OCI-LY1 (cell line): ENCODE results near the gene EVA1C.

Experiments
- CTCF ChIP-seq: fragments of 200-600 bp; sonication (generic), shearing (Covaris generic); IDR thresholded peaks from 2 replicates; pipeline ENCODE4 v1.5.1; 2017; ENCODE audit warnings: mild to moderate bottlenecking, antibody characterized with exemption, low read length, moderate library complexity, mixed read lengths
- EZH2 ChIP-seq: fragments of 200-600 bp; sonication (generic), shearing (Covaris generic); IDR thresholded peaks from 2 replicates; pipeline ENCODE4 v1.8.0; 2017; ENCODE audit warnings: borderline replicate concordance, mixed run types, mild to moderate bottlenecking, antibody characterized with exemption, low read length, moderate library complexity, mixed read lengths

GRCh38 chr21:32560896-32561295 lies 148.4 kb downstream of the EVA1C start:
- TF ChIP-seq CTCF (no peak), EZH2 (no peak)
